ENCODE measurements around the gene PXN.
"Not testable (repeated sequence)": the region's sequence is repeated elsewhere in the genome, so short reads cannot be mapped to it uniquely, and the experiment has no call there.

The PXN gene

GRCh38 chr12:120262852-120263747 lies 2.4 kb downstream of the PXN start:
- no peak for DNase-seq (ENCODE audit: low read depth)

- DNase-seq (ENCODE audit: low read depth) = no peak
Observed at GRCh38 chr12:120261951-120262851, 3.3 kb downstream of the PXN start.

- DNase-seq (ENCODE audit: low read depth) = no peak
Observed at GRCh38 chr12:120260607-120261006, 4.9 kb downstream of the PXN start.

DNA sequence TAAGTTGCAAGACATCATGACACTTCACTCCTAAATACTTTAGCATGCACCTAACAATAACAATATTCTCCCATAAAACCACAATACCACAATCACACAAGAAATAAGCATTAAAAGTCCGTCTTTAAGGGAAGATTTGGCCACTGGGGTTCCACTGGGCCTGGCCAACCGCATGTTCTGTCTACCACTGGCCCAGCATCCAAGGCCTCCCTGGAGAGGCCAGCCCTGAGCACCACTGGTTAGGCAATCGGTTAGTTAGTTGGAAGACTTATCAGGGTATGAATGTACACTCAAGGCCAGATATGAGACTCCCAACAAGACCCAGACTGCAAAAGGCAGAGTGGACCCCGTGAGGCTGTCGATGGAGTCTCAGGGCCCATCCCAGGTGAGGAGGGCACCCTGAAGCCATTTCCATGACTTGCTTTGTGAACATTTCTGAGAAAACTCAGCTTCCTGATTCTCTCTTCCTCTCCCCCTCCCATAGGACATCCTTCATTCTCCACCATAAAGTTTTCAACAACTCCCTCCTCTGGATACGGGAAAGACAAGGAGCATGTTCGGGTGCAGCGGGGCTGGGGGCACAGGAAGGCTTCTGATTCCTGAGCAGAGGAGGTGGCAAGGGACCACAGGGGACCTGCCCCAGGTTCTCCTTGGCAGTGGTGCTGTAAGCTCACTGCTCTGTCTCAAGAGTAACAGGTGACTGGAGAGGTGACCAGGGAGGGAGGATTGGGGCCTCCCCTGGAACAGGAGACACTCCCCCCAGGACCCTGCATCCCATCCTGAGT lies 5.9 kb downstream of the PXN start:
- DNase-seq (ENCODE audit: low read depth) = peak; percentile 65

GRCh38 chr12:120258323-120258896 lies 7.1 kb downstream of the PXN start:
- DNase-seq (ENCODE audit: low read depth) = no peak

DNA sequence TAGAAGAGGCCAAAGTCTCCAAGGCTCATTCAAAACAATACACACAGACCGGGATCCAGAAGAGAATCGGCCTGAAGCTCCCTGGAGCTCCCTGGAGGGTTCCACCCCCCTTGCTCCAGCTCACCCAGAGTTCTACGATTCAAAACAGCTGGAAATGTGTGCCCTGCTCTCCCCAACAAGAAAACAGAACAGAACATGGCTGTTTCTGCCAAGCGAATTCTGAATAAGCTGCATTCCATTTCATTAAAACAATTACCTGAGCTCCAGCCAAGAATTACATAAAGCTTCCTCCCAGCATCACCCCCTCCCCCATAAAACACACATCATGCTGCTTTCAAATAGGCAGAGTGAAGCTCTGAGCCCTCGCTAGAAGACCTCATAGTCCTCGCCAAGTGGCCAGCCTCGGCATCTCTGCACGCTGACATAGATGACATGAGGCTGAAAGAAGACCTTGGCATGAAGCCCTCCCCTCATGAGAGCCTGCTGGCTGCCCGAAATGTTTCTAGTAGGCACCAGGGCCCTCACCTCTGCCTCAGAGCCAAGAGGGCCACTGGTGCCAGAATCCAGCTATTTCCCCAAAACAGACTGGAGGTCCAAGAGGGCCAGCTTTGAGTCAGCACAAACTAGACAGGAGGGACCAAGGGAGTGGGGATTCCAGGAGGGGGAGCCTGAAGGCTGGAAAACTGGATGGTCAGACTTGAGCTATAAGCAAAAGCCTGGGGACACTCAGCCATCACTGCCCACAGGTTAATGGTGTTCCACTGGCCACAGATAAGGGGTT lies 8.3 kb downstream of the PXN start:
- peak; percentile 89 for DNase-seq (ENCODE audit: low read depth)

GRCh38 chr12:120254809-120255208 lies 10.7 kb downstream of the PXN start:
- no peak for DNase-seq (ENCODE audit: low read depth)

- not testable (repeated sequence) for DNase-seq (ENCODE audit: low read depth)
Observed at GRCh38 chr12:120253313-120253712, 12.2 kb downstream of the PXN start.

- no peak for DNase-seq (ENCODE audit: low read depth)
Observed at GRCh38 chr12:120252071-120252906, 13.2 kb downstream of the PXN start.

DNA sequence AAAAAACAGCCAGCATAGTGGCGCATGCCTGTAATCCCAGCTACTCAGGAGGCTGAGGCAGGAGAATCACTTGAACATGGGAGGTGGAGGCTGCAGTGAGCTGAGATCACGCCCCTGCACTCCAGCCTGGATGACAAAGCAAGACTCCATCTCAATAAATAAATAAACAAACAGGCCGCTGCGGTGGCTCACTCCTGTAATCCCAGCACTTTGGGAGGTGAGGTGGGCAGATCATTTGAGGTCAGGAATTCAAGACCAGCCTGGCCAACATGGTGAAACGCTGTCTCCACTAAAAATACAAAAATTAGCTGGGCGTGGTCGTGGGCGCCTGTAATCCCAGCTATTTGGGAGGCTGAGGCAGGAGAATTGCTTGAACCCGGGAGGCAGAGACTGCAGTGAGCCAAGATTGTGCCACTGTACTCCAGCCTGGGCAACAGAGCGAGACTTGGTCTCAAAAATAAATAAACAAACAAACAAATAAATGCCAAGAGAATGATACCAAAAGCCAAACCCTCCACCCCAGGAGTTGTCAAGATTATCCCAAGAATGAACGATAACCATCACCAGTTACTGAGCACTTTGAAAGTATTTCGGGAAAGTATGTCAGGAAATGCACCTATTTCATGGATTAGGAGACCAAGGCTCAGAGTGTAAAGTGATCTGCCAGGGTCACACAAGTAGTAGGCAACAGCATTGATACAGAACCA lies 14.0 kb downstream of the PXN start:
- not testable (repeated sequence) for DNase-seq (ENCODE audit: low read depth)

GRCh38 chr12:120249875-120250795 lies 15.4 kb downstream of the PXN start:
- DNase-seq (ENCODE audit: low read depth) = no peak

- no peak for DNase-seq (ENCODE audit: low read depth)
Observed at GRCh38 chr12:120249266-120249874, 16.2 kb downstream of the PXN start.

GRCh38 chr12:120247621-120248030 lies 17.9 kb downstream of the PXN start:
- DNase-seq (ENCODE audit: low read depth) = no peak

GRCh38 chr12:120247183-120247582 lies 18.3 kb downstream of the PXN start:
- no peak for DNase-seq (ENCODE audit: low read depth)

GRCh38 chr12:120246705-120247104 lies 18.8 kb downstream of the PXN start:
- not testable (repeated sequence) for DNase-seq (ENCODE audit: low read depth)

DNA sequence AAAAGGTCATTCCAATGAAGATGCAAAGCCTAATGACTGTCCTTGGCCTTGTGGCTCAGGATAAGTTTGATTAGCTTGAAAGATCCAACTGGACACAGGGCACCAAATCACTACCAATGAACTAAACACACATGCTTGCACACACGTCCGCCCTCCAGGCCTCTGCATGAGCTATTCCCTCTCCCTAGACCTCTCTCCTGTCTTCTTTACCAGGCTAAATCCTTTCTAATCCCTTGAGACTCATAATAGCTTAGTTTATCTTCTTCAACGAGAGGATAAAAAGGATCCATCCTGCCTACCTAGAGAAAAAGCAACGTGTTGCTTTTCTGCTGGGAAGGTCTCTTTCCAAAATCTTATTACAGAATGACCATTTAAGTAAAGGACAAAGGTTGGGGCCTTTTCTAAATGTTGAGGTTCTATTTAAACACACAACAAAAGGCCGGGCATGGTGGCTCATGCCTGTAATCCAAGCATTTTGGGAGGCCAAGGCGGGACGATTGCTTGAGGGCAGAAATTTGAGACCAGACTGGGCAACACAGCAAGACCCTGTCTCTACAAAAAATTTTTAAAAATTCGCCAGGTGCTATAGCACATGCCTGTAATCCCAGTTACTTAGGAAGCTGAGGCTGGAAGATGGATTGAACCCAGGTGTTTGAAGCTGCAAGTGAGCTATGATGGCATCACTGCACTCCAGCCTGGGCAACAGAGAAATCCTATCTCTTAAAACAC lies 22.4 kb downstream of the PXN start:
- DNase-seq (ENCODE audit: low read depth) = no peak

- DNase-seq (ENCODE audit: low read depth) = no peak
Observed at GRCh38 chr12:120242275-120242799, 23.2 kb downstream of the PXN start.

Data from stromal cell of bone marrow (primary cell).